ENCODE results near the gene ZNF177. TPM values are rescaled to one million over a fixed set of nuclear protein-coding genes. Genes with fewer than 3 reads are reported as not detected.

ZNF177 gene
- polyA plus RNA-seq, 2 of the 4 experiments (the other 2 are of a cell fraction), result 0.46 to 2.7 TPM

DNA sequence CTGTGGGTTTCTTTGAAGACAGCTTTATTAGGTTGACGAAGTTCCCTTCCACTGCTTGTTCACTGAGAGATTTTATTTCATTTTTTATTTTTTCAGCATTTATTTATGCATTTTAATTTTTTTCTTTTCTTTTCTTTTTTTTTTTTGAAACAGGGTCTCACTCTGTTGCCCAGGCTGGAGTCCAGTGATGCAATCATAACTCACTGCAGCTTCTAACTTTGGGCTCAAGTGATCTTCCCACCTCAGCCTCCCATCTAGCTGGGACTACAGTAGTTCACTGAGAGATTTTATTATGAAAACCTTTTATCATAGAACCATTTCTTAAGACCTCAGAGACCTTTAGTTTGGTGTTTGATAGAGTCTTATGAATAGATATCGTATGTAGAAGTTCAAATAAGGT is 10.3 kb upstream of the ZNF177 start:
- no peak overlapping the region for H3K4me3 ChIP-seq
- 48% methylated on average over 2 of the region's 2 CpGs for WGBS (ENCODE audit: missing lambda C conversion rate)
- H3K27ac ChIP-seq, result no peak overlapping the region
- peaks cover 48% of the 10 kb centered on the region for H3K9me3 ChIP-seq
- TF ChIP-seq RNF2 (IDR thresholded peaks at IDR 0.05; ENCODE audit: borderline replicate concordance, low read depth) (no peak), CBX8 (IDR thresholded peaks at IDR 0.05) (no peak), FOXS1 (CRISPR knock-in tag; IDR thresholded peaks at IDR 0.05) (no peak), RAD21 (conservative IDR thresholded peaks at IDR 0.05 in 1 of 2, IDR thresholded peaks at IDR 0.05 in 1 of 2) (no peak), TFCP2L1 (CRISPR knock-in tag; IDR thresholded peaks at IDR 0.05) (no peak), KDM1A (IDR thresholded peaks at IDR 0.05; ENCODE audit: low read depth) (no peak), EHMT2 (IDR thresholded peaks at IDR 0.05; ENCODE audit: low read depth) (no peak), CHD2 (IDR thresholded peaks at IDR 0.05; ENCODE audit: low read length, partially characterized antibody) (no peak), JUN (IDR thresholded peaks at IDR 0.05) (no peak), CEBPB (IDR thresholded peaks at IDR 0.05) (no peak)
- TF ChIP-seq, protein P1, sequence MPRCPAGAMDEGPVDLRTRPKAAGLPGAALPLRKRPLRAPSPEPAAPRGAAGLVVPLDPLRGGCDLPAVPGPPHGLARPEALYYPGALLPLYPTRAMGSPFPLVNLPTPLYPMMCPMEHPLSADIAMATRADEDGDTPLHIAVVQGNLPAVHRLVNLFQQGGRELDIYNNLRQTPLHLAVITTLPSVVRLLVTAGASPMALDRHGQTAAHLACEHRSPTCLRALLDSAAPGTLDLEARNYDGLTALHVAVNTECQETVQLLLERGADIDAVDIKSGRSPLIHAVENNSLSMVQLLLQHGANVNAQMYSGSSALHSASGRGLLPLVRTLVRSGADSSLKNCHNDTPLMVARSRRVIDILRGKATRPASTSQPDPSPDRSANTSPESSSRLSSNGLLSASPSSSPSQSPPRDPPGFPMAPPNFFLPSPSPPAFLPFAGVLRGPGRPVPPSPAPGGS (IDR thresholded peaks at IDR 0.05), result no peak
- ChIA-PET CTCF (no interaction called here), POLR2A (no interaction called here)
- no peak overlapping the region for H3K4me2 ChIP-seq
- no peaks in the 10 kb centered on the region for H3K4me1 ChIP-seq
- DNase-seq (ENCODE audit: low read depth in 1 of 2, low spot score in 1 of 2) (no peak), FAIRE-seq (no peak), ATAC-seq (no peak)

DNA sequence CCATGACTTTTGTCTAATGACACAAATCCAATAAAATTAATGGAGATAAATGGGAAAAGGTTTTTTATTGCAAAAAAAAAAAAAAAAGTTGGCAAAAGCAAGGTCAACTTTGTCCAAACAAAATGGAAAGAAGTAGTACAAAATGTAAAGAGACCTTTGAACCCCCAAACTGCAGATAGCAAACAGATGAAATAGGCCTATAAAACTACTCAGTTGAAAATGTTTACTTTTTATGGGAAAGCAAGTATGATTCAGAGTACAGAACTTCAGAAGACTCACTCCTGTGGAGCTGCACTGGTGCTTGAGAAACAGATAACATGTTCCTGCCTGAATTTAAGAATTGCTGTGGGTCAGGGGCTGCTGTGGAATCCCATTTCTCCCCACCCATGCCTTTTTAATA is 9.8 kb upstream of the ZNF177 start:
- no peaks in the 10 kb centered on the region for H3K4me1 ChIP-seq
- ATAC-seq (no peak), FAIRE-seq (no peak), DNase-seq (ENCODE audit: low read depth in 1 of 2, low spot score in 1 of 2) (no peak)
- H3K27ac ChIP-seq, result no peak overlapping the region
- TF ChIP-seq EHMT2 (IDR thresholded peaks at IDR 0.05; ENCODE audit: low read depth), result no peak
- no peak for TF ChIP-seq CHD4 (IDR thresholded peaks at IDR 0.05; ENCODE audit: borderline replicate concordance)
- TF ChIP-seq, protein P2, sequence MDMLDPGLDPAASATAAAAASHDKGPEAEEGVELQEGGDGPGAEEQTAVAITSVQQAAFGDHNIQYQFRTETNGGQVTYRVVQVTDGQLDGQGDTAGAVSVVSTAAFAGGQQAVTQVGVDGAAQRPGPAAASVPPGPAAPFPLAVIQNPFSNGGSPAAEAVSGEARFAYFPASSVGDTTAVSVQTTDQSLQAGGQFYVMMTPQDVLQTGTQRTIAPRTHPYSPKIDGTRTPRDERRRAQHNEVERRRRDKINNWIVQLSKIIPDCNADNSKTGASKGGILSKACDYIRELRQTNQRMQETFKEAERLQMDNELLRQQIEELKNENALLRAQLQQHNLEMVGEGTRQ (IDR thresholded peaks at IDR 0.05), result no peak
- TF ChIP-seq RNF2 (IDR thresholded peaks at IDR 0.05; ENCODE audit: borderline replicate concordance, low read depth), result no peak
- TF ChIP-seq SREBF2 (IDR thresholded peaks at IDR 0.05), result no peak
- CTCF ChIA-PET, result no interaction called here
- peaks cover 43% of the 10 kb centered on the region for H3K9me3 ChIP-seq
- H3K4me3 ChIP-seq, result no peak overlapping the region
- H3K4me2 ChIP-seq, result no peak overlapping the region
- POLR2A ChIA-PET, result no interaction called here

DNA sequence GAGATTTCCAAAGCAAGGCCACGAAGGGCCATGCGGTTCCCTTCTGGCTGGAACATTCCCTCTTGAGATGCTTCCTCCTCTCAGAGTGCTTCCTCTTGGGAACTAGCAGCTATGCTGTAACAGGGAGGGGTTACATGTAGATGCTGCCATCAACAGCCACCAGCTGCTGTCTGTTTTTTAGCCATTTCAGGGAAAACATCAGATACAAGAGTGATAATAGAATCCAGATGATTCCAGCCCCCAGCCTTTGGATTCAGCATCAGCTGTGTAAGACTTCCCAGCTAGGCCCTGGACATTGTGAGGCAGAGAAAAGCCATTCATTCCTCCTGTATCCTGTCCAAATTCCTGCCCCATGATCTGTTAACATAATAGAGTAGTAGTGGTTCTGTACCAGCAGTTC is 8.2 kb upstream of the ZNF177 start:
- ChIA-PET CTCF (interaction anchor here (0.7 kb wide), 1 partner anchor 497 kb away, joined by 3 read pairs; no protein-coding TSS in a partner anchor), POLR2A (no interaction called here)
- no peak for TF ChIP-seq JUNB (IDR thresholded peaks at IDR 0.05)
- TF ChIP-seq ZFP36 (IDR thresholded peaks at IDR 0.05; ENCODE audit: borderline replicate concordance, partially characterized antibody), result no peak
- TF ChIP-seq HOXA7 (CRISPR knock-in tag; IDR thresholded peaks at IDR 0.05), result no peak
- TF ChIP-seq RCOR1 (IDR thresholded peaks at IDR 0.05; ENCODE audit: low read depth, low read length), result no peak
- no peak for TF ChIP-seq CEBPB (IDR thresholded peaks at IDR 0.05)
- TF ChIP-seq PHF8 (IDR thresholded peaks at IDR 0.05; ENCODE audit: borderline replicate concordance, low read depth), result no peak
- TF ChIP-seq ZC3H11A (IDR thresholded peaks at IDR 0.05), result no peak
- TF ChIP-seq FOSL2 (IDR thresholded peaks at IDR 0.05), result no peak
- TF ChIP-seq FOSL2 (CRISPR knock-in tag; IDR thresholded peaks at IDR 0.05), result no peak
- TF ChIP-seq, protein P3, sequence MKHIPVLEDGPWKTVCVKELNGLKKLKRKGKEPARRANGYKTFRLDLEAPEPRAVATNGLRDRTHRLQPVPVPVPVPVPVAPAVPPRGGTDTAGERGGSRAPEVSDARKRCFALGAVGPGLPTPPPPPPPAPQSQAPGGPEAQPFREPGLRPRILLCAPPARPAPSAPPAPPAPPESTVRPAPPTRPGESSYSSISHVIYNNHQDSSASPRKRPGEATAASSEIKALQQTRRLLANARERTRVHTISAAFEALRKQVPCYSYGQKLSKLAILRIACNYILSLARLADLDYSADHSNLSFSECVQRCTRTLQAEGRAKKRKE (CRISPR knock-in tag; IDR thresholded peaks at IDR 0.05; ENCODE audit: low read depth), result no peak
- TF ChIP-seq JUN (IDR thresholded peaks at IDR 0.05), result no peak
- no peak for DNase-seq (ENCODE audit: low read depth in 1 of 2, low spot score in 1 of 2)
- WGBS (ENCODE audit: missing lambda C conversion rate), result 87% methylated on average over 2 of the region's 2 CpGs
- Histone ChIP-seq H3K4me3 (no peak overlapping the region), H3K27ac (no peak overlapping the region), H3K9me3 (peaks cover 41% of the 10 kb centered on the region), H3K4me1 (no peaks in the 10 kb centered on the region), H3K4me2 (no peak overlapping the region)
- ATAC-seq, result no peak
- FAIRE-seq, result no peak
